ENCODE measurements around the gene TBX19. TPM values are rescaled to one million over a fixed set of nuclear protein-coding genes. Genes with fewer than 3 reads are reported as not detected.

The TBX19 gene
- total and polyA plus RNA-seq, 2 of the 4 experiments (the other 2 are of a cell fraction), result 0.18 to 0.89 TPM

- no peak for TF ChIP-seq CHD1 (IDR thresholded peaks at IDR 0.05; ENCODE audit: low read depth, low read length)
Observed at GRCh38 chr1:168234846-168235547, 45.7 kb upstream of the TBX19 start (continued).

DNA sequence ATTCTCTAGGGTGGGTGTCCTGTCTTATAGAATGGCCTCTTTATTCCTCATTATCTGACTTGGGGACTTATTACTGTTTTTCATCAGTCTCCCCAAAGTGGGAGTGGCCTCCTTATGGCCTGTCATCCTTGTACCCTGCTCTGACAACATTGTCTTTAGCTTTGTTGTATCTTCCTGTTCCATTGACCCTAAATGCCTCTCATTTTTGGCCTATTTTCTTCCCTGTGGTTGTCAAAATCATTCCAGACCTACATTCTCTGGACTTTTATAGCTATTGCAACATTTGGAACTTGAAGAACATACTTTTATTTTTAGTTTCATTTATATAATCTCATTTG is 45.2 kb upstream of the TBX19 start:
- peak; percentile 62 for ATAC-seq (ENCODE audit: low read depth)
- H2BK120ac ChIP-seq (ENCODE audit: low read depth, low read length), result no peak overlapping the region
- no peak overlapping the region for H3K9ac ChIP-seq (ENCODE audit: low read depth, low read length)
- no peak overlapping the region for H4K8ac ChIP-seq (ENCODE audit: low read depth in 2 of 2, low read length in 2 of 2)
- POLR2A ChIA-PET (ENCODE audit: unreplicated experiment), result no interaction called here
- TF ChIP-seq, protein P1, sequence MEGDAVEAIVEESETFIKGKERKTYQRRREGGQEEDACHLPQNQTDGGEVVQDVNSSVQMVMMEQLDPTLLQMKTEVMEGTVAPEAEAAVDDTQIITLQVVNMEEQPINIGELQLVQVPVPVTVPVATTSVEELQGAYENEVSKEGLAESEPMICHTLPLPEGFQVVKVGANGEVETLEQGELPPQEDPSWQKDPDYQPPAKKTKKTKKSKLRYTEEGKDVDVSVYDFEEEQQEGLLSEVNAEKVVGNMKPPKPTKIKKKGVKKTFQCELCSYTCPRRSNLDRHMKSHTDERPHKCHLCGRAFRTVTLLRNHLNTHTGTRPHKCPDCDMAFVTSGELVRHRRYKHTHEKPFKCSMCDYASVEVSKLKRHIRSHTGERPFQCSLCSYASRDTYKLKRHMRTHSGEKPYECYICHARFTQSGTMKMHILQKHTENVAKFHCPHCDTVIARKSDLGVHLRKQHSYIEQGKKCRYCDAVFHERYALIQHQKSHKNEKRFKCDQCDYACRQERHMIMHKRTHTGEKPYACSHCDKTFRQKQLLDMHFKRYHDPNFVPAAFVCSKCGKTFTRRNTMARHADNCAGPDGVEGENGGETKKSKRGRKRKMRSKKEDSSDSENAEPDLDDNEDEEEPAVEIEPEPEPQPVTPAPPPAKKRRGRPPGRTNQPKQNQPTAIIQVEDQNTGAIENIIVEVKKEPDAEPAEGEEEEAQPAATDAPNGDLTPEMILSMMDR (conservative IDR thresholded peaks at IDR 0.05; ENCODE audit: low read depth, low read length), result no peak
- TF ChIP-seq MAFK (IDR thresholded peaks at IDR 0.05; ENCODE audit: low read depth, low read length), result no peak
- TF ChIP-seq POLR2A (IDR thresholded peaks at IDR 0.05; ENCODE audit: low read depth, low read length), result no peak
- no peak for TF ChIP-seq RCOR1 (IDR thresholded peaks at IDR 0.05; ENCODE audit: insufficient replicate concordance, low read length)
- TF ChIP-seq MXI1 (IDR thresholded peaks at IDR 0.05; ENCODE audit: borderline replicate concordance, low read depth, low read length), result no peak
- no peak for TF ChIP-seq FOS (IDR thresholded peaks at IDR 0.05; ENCODE audit: low read depth, low read length)
- TF ChIP-seq BHLHE40 (IDR thresholded peaks at IDR 0.05; ENCODE audit: low read depth, low read length), result no peak
- TF ChIP-seq, protein P2, sequence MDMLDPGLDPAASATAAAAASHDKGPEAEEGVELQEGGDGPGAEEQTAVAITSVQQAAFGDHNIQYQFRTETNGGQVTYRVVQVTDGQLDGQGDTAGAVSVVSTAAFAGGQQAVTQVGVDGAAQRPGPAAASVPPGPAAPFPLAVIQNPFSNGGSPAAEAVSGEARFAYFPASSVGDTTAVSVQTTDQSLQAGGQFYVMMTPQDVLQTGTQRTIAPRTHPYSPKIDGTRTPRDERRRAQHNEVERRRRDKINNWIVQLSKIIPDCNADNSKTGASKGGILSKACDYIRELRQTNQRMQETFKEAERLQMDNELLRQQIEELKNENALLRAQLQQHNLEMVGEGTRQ (IDR thresholded peaks at IDR 0.05; ENCODE audit: low read depth, low read length), result no peak
- TF ChIP-seq NFE2L2 (IDR thresholded peaks at IDR 0.05; ENCODE audit: low read depth, low read length), result no peak
- TF ChIP-seq RFX5 (IDR thresholded peaks at IDR 0.05; ENCODE audit: low read depth, low read length), result no peak
- no peak for TF ChIP-seq MAZ (IDR thresholded peaks at IDR 0.05; ENCODE audit: borderline replicate concordance, low read depth, low read length)
- no peak for TF ChIP-seq SMC3 (IDR thresholded peaks at IDR 0.05; ENCODE audit: low read depth, low read length)
- intact Hi-C loops (cut with micrococcal nuclease), result no loop called here
- no peaks in the 10 kb centered on the region for H3K4me1 ChIP-seq (ENCODE audit: control insufficient read depth, insufficient read depth, low read length)
- H3K56ac ChIP-seq (ENCODE audit: extremely low read depth, insufficient read depth, low read length), result no peak overlapping the region
- no peak overlapping the region for H2AK9ac ChIP-seq (replicated peaks; ENCODE audit: low read depth, low read length, poor library complexity)
- no peak overlapping the region for H4K5ac ChIP-seq (ENCODE audit: low read depth, low read length)
- no peak overlapping the region for H3K4me2 ChIP-seq (ENCODE audit: low read depth, low read length)
- no peak for DNase-seq
- in situ Hi-C loops (cut with MboI; ENCODE audit: low sequenced_read_pairs), result no loop called here
- H3K4ac ChIP-seq (ENCODE audit: low read depth, low read length), result no peak overlapping the region
- no peak overlapping the region for H2BK20ac ChIP-seq (ENCODE audit: low read depth, low read length)
- H3K27ac ChIP-seq (ENCODE audit: insufficient read depth, low read length), result no peak overlapping the region
- H3K4me3 ChIP-seq (ENCODE audit: insufficient read depth, low read depth, low read length), result no peak overlapping the region
- no peaks in the 10 kb centered on the region for H3K27me3 ChIP-seq (ENCODE audit: control insufficient read depth, insufficient read depth, low read length)
- no peak overlapping the region for H4K91ac ChIP-seq (ENCODE audit: insufficient read depth, low read depth, low read length)
- H3K14ac ChIP-seq (replicated peaks; ENCODE audit: low read depth, low read length), result no peak overlapping the region
- peaks cover 11% of the 10 kb centered on the region for H3K9me1 ChIP-seq (ENCODE audit: insufficient read depth, low read length)
- H3K79me1 ChIP-seq (ENCODE audit: low read depth in 1 of 2, low read length in 2 of 2), result peaks cover 21 to 40% of the 10 kb centered on the region in 2 experiments
- H2AK5ac ChIP-seq (ENCODE audit: low read depth, low read length), result no peak overlapping the region
- dilution Hi-C loops (cut with HindIII; ENCODE audit: low sequenced_read_pairs, unreplicated experiment), result no loop called here
- H3K18ac ChIP-seq (ENCODE audit: low read depth, low read length), result no peak overlapping the region
- no peak overlapping the region for H2AFZ ChIP-seq (replicated peaks; ENCODE audit: low read length, poor library complexity)
- BruUV-seq (replicated peaks), result no TSS peak
- peaks cover 15% of the 10 kb centered on the region; the same call in 1 of the 2 replicates for H4K20me1 ChIP-seq (ENCODE audit: insufficient read depth, low read length)
- H3K9me3 ChIP-seq (ENCODE audit: control insufficient read depth, insufficient read depth, low read length), result no peaks in the 10 kb centered on the region
- peaks cover 33% of the 10 kb centered on the region for H3K36me3 ChIP-seq (ENCODE audit: control insufficient read depth, insufficient read depth, low read length)
- no peak overlapping the region for H2BK15ac ChIP-seq (ENCODE audit: low read depth, low read length)
- CTCF ChIA-PET, result interaction anchor here (0.6 to 1.3 kb wide), 2 partner anchors 17 to 28 kb away, joined by 4 read pairs; no protein-coding TSS in a partner anchor
- H2BK5ac ChIP-seq (ENCODE audit: low read depth, low read length, poor library complexity, severe bottlenecking), result no peak overlapping the region
- no peak overlapping the region for H3K23ac ChIP-seq (ENCODE audit: low read depth, low read length)
